ENCODE measurements around the gene DAPK2. TPM values are rescaled to one million over a fixed set of nuclear protein-coding genes. Genes with fewer than 3 reads are reported as not detected.

DAPK2 gene
- total and polyA plus RNA-seq, 2 of the 13 experiments (the other 11 are each of a cell fraction or from before 2014, with no cell fraction given): 0.33 to 0.63 TPM

DNA sequence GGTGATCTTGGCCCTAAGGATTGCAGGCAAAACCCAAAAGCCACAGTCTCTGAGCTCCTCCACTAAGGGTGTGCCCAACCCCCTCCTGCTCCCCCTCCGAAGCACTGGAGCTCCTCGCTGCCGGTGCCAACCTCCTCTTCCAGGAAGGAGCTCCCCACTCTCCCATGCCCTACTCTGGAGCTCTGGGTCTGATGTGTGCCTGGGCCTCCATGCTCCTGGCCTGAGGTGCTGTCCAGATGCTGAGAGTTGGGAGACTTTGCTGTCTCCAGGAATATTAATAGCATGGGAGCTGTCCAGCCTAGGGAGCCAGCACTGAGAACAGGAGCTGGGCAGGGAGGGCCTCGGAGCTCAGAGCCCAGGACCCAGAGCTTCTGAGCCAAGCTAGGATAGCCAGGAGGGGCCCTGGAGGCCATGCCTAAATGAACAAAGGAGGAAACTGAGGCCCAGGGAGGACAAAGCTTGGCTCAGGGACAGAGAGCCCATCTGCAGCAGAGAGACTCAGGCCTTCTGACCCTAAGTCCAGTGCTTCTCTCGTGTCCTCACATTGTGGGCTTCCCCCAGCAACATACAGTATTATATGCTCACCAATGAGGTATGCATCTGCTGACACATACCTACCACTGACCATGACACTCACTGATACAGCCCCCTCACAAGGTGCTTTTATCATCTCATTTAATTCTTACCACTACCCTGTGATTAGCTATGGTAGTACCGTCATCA lies 175.6 kb downstream of the DAPK2 start (continued):
- TF ChIP-seq, protein P1, sequence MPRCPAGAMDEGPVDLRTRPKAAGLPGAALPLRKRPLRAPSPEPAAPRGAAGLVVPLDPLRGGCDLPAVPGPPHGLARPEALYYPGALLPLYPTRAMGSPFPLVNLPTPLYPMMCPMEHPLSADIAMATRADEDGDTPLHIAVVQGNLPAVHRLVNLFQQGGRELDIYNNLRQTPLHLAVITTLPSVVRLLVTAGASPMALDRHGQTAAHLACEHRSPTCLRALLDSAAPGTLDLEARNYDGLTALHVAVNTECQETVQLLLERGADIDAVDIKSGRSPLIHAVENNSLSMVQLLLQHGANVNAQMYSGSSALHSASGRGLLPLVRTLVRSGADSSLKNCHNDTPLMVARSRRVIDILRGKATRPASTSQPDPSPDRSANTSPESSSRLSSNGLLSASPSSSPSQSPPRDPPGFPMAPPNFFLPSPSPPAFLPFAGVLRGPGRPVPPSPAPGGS (CRISPR knock-in tag; IDR thresholded peaks at IDR 0.05): peak; percentile 54; the same call in 1 of the 2 replicates
- 0 out of 2 replicates have a peak, but pooled peaks have one; percentile 23 for TF ChIP-seq SP2 (CRISPR knock-in tag; IDR thresholded peaks at IDR 0.05)
- peak; percentile 65; the same call in 1 of the 2 replicates for TF ChIP-seq KDM2A (CRISPR knock-in tag; IDR thresholded peaks at IDR 0.05; ENCODE audit: borderline replicate concordance, low read depth)
- TF ChIP-seq ZNF615 (CRISPR knock-in tag; IDR thresholded peaks at IDR 0.05; ENCODE audit: borderline replicate concordance): peak; percentile 47; the same call in 1 of the 2 replicates
- peak; percentile 83; the same call in 1 of the 2 replicates for TF ChIP-seq ZNF83 (CRISPR knock-in tag; IDR thresholded peaks at IDR 0.05; ENCODE audit: borderline replicate concordance)
- TF ChIP-seq ZSCAN9 (CRISPR knock-in tag; IDR thresholded peaks at IDR 0.05; ENCODE audit: borderline replicate concordance): peak; percentile 99
- TF ChIP-seq, protein P2, sequence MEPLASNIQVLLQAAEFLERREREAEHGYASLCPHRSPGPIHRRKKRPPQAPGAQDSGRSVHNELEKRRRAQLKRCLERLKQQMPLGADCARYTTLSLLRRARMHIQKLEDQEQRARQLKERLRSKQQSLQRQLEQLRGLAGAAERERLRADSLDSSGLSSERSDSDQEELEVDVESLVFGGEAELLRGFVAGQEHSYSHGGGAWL (CRISPR knock-in tag; IDR thresholded peaks at IDR 0.05): peak; percentile 85; the same call in 1 of the 2 replicates
- TF ChIP-seq SMAD3 (CRISPR knock-in tag; IDR thresholded peaks at IDR 0.05): peak; percentile 97
- TF ChIP-seq MED1 (CRISPR knock-in tag; IDR thresholded peaks at IDR 0.05): peak; percentile 56
- 0 out of 2 replicates have a peak, but pooled peaks have one; percentile 50 for TF ChIP-seq ZIK1 (CRISPR knock-in tag; IDR thresholded peaks at IDR 0.05; ENCODE audit: borderline replicate concordance, low read depth)
- TF ChIP-seq, protein P3, sequence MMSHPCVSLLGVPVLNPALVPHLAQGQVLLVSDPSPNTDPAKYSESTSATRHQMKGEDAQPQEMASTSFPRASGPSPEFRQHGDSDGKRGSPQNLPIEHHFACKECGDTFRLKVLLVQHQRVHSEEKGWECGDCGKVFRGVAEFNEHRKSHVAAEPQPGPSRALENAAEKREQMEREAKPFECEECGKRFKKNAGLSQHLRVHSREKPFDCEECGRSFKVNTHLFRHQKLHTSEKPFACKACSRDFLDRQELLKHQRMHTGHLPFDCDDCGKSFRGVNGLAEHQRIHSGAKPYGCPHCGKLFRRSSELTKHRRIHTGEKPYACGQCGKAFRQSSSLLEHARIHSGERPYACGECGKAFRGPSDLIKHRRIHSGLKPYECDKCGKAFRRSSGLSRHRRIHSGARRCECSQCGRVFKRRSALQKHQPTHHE (CRISPR knock-in tag; IDR thresholded peaks at IDR 0.05; ENCODE audit: borderline replicate concordance): no peak
- TF ChIP-seq ZNF264 (CRISPR knock-in tag; IDR thresholded peaks at IDR 0.05): peak; percentile 57; the same call in 1 of the 2 replicates
- TF ChIP-seq ONECUT2 (CRISPR knock-in tag; IDR thresholded peaks at IDR 0.05): peak; percentile 23; the same call in 1 of the 2 replicates
- TF ChIP-seq, protein P4, sequence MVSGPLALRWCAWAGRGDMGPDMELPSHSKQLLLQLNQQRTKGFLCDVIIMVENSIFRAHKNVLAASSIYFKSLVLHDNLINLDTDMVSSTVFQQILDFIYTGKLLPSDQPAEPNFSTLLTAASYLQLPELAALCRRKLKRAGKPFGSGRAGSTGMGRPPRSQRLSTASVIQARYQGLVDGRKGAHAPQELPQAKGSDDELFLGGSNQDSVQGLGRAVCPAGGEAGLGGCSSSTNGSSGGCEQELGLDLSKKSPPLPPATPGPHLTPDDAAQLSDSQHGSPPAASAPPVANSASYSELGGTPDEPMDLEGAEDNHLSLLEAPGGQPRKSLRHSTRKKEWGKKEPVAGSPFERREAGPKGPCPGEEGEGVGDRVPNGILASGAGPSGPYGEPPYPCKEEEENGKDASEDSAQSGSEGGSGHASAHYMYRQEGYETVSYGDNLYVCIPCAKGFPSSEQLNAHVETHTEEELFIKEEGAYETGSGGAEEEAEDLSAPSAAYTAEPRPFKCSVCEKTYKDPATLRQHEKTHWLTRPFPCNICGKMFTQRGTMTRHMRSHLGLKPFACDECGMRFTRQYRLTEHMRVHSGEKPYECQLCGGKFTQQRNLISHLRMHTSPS (CRISPR knock-in tag; IDR thresholded peaks at IDR 0.05; ENCODE audit: low read depth): 0 out of 2 replicates have a peak, but pooled peaks have one; percentile 19
- TF ChIP-seq ZMAT3 (CRISPR knock-in tag; conservative IDR thresholded peaks at IDR 0.05): peak; percentile 93; the same call in 1 of the 2 replicates
- 0 out of 2 replicates have a peak, but pooled peaks have one; percentile 43 for TF ChIP-seq REXO4 (CRISPR knock-in tag; IDR thresholded peaks at IDR 0.05; ENCODE audit: borderline replicate concordance)
- 0 out of 2 replicates have a peak, but pooled peaks have one; percentile 30 for TF ChIP-seq ZNF747 (CRISPR knock-in tag; IDR thresholded peaks at IDR 0.05; ENCODE audit: borderline replicate concordance)
- peak; percentile 54; the same call in 1 of the 2 replicates for TF ChIP-seq ZNF749 (CRISPR knock-in tag; IDR thresholded peaks at IDR 0.05; ENCODE audit: borderline replicate concordance)
- TF ChIP-seq SIX1 (CRISPR knock-in tag; IDR thresholded peaks at IDR 0.05; ENCODE audit: borderline replicate concordance): no peak
- no peak for TF ChIP-seq KMT2A (CRISPR knock-in tag; IDR thresholded peaks at IDR 0.05)
- TF ChIP-seq, protein P5, sequence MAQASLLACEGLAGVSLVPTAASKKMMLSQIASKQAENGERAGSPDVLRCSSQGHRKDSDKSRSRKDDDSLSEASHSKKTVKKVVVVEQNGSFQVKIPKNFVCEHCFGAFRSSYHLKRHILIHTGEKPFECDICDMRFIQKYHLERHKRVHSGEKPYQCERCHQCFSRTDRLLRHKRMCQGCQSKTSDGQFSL (CRISPR knock-in tag; IDR thresholded peaks at IDR 0.05): no peak
- 0 out of 2 replicates have a peak, but pooled peaks have one; percentile 58 for TF ChIP-seq MAF1 (CRISPR knock-in tag; IDR thresholded peaks at IDR 0.05; ENCODE audit: borderline replicate concordance)
- peak; percentile 94 for TF ChIP-seq KLF6 (CRISPR knock-in tag; IDR thresholded peaks at IDR 0.05)
- TF ChIP-seq RXRB (CRISPR knock-in tag; IDR thresholded peaks at IDR 0.05; ENCODE audit: borderline replicate concordance): peak; percentile 78

All from HepG2 (cell line).